ENCODE results near the gene ESPNL. TPM values are rescaled to one million over a fixed set of nuclear protein-coding genes. Genes with fewer than 3 reads are reported as not detected.

The ESPNL gene
- total and polyA plus RNA-seq, 9 donors: 0.75 to 3.6 (median 2.0) TPM

GRCh38 chr2:238122287-238123217 lies 22.4 kb downstream of the ESPNL start:
- H3K27ac ChIP-seq (ENCODE audit: low read length): no peak overlapping the region
- no peak overlapping the region for H3K4me3 ChIP-seq (ENCODE audit: low read length)
- WGBS (ENCODE audit: insufficient coverage): 74% methylated on average over 21 of the region's 29 CpGs
- H3K9me3 ChIP-seq (replicated peaks; ENCODE audit: control insufficient read depth, low read depth, low read length): no peaks in the 10 kb centered on the region
- H3K36me3 ChIP-seq (ENCODE audit: control insufficient read depth, insufficient read depth, low read length): no peaks in the 10 kb centered on the region
- H3K4me1 ChIP-seq (ENCODE audit: control insufficient read depth, insufficient read depth, low read length): peaks cover 32% of the 10 kb centered on the region
- DNase-seq: no peak
- peaks cover 5% of the 10 kb centered on the region for H3K27me3 ChIP-seq (ENCODE audit: control insufficient read depth, insufficient read depth, low read length)

DNA sequence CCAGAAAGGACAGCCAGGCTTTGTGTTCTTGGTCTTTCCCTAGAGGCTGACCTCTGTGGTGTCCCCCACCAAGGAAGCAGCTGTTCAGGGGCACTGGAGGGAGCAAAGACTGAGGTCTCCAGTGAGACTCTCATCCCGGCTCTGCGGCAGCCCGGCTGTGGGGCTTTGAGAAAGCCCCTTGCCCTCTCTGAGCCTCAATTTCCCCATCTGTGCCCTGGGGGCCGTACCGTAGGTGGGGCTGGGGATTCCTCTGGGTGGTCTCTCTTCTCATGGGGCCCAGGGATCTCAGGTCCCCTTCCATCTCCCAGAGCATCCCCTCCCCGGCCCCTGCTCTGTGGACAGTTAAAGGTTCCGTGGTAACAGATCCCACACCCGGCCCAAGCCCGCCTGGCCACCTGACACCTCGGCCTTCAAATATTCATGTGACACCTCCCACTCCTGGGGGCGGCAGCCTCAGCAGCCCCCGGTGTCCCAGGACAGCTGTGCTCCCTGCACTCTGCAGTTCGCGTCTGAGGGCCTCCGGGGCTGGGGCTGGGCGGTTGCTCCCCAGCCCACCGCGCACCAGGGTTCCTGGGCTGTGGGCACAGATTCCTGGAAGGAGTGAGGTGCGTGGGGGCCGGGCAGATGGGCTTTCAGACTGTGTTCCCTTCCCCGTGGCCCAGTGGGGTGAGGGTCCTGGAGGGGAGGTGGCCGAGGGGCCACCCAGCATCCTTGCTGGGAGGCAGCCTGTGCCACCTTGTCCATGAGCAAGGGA lies 23.3 kb downstream of the ESPNL start:
- Histone ChIP-seq H3K4me3 (ENCODE audit: low read length) (no peak overlapping the region), H3K4me1 (ENCODE audit: control insufficient read depth, insufficient read depth, low read length) (peaks cover 39% of the 10 kb centered on the region), H3K27ac (ENCODE audit: low read length) (no peak overlapping the region), H3K9me3 (replicated peaks; ENCODE audit: control insufficient read depth, low read depth, low read length) (no peaks in the 10 kb centered on the region), H3K27me3 (ENCODE audit: control insufficient read depth, insufficient read depth, low read length) (peaks cover 7% of the 10 kb centered on the region), H3K36me3 (ENCODE audit: control insufficient read depth, insufficient read depth, low read length) (no peaks in the 10 kb centered on the region)
- WGBS (ENCODE audit: insufficient coverage): 63% methylated on average over 18 of the region's 22 CpGs
- no peak for DNase-seq

DNA sequence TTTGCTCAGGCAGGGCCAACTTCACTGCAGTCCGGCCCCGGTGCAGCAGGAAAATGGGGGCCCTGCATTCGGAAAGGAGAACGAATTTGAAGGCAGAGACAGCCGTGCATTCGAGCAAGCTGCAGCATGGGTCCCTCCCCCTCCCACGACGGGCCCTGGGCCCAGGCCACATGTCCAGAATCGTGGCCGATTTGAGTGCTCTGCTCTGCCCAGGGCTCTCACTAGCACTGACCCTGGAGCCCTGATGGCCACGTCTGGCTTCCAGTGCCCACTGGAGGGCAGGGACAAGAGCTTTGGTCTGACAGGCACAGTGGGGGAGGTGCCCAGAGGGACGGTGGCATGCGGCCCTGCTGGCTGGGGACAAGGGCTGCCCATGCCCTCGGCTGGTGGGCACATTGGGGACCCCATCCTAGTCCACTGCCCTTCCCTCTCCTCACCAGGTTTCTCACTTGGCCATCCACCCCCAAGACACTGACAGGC lies 23.9 kb downstream of the ESPNL start:
- no peak overlapping the region for H3K27ac ChIP-seq (ENCODE audit: low read length)
- 39% methylated on average over 11 of the region's 14 CpGs for WGBS (ENCODE audit: insufficient coverage)
- peaks cover 7% of the 10 kb centered on the region for H3K27me3 ChIP-seq (ENCODE audit: control insufficient read depth, insufficient read depth, low read length)

GRCh38 chr2:238124488-238125126 lies 24.5 kb downstream of the ESPNL start:
- H3K4me1 ChIP-seq (ENCODE audit: control insufficient read depth, insufficient read depth, low read length): peaks cover 38% of the 10 kb centered on the region
- H3K36me3 ChIP-seq (ENCODE audit: control insufficient read depth, insufficient read depth, low read length): no peaks in the 10 kb centered on the region
- 87% methylated on average over 18 of the region's 19 CpGs for WGBS (ENCODE audit: insufficient coverage)
- no peak for DNase-seq
- H3K27me3 ChIP-seq (ENCODE audit: control insufficient read depth, insufficient read depth, low read length): peaks cover 5% of the 10 kb centered on the region
- no peak overlapping the region for H3K4me3 ChIP-seq (ENCODE audit: low read length)
- H3K27ac ChIP-seq (ENCODE audit: low read length): no peak overlapping the region
- no peaks in the 10 kb centered on the region for H3K9me3 ChIP-seq (replicated peaks; ENCODE audit: control insufficient read depth, low read depth, low read length)

More for the DNA sequence above, 23.9 kb downstream of the ESPNL start:
- Histone ChIP-seq H3K36me3 (ENCODE audit: control insufficient read depth, insufficient read depth, low read length) (no peaks in the 10 kb centered on the region), H3K4me3 (ENCODE audit: low read length) (no peak overlapping the region), H3K4me1 (ENCODE audit: control insufficient read depth, insufficient read depth, low read length) (peaks cover 39% of the 10 kb centered on the region), H3K9me3 (replicated peaks; ENCODE audit: control insufficient read depth, low read depth, low read length) (no peaks in the 10 kb centered on the region)
- no peak for DNase-seq

- no peak overlapping the region for H3K4me3 ChIP-seq (ENCODE audit: low read length)
- no peaks in the 10 kb centered on the region for H3K9me3 ChIP-seq (replicated peaks; ENCODE audit: control insufficient read depth, low read depth, low read length)
- H3K27ac ChIP-seq (ENCODE audit: low read length): no peak overlapping the region
- peaks cover 3% of the 10 kb centered on the region for H3K27me3 ChIP-seq (ENCODE audit: control insufficient read depth, insufficient read depth, low read length)
- H3K4me1 ChIP-seq (ENCODE audit: control insufficient read depth, insufficient read depth, low read length): peaks cover 31% of the 10 kb centered on the region
- H3K36me3 ChIP-seq (ENCODE audit: control insufficient read depth, insufficient read depth, low read length): no peaks in the 10 kb centered on the region
- WGBS (ENCODE audit: insufficient coverage): 74% methylated on average over 10 of the region's 20 CpGs
- no peak for DNase-seq
Observed at GRCh38 chr2:238125127-238125885, 25.2 kb downstream of the ESPNL start.

DNA sequence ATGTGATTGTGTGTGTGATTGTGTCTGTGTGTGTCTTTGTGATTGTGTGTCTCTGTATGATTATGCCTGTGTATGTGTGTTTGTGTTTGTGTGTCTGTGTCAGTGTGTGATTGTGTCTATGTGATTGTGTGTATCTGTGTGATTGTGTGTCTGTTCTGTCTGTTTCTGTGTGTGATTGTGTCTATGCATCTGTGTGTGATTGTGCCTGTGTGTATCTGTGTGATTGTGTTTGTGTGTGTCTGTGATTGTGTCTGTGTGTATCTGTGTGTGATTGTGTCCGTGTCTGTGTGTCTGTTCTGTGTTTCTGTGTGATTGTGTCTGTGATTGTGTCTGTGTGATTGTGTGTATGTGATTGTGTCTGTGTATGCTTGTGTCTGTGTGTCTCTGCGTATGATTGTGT lies 26.2 kb downstream of the ESPNL start:
- 95% methylated on average over 2 of the region's 2 CpGs for WGBS (ENCODE audit: insufficient coverage)
- peaks cover 25% of the 10 kb centered on the region for H3K4me1 ChIP-seq (ENCODE audit: control insufficient read depth, insufficient read depth, low read length)
- H3K9me3 ChIP-seq (replicated peaks; ENCODE audit: control insufficient read depth, low read depth, low read length): no peaks in the 10 kb centered on the region
- peaks cover 3% of the 10 kb centered on the region for H3K27me3 ChIP-seq (ENCODE audit: control insufficient read depth, insufficient read depth, low read length)
- DNase-seq: no peak
- H3K27ac ChIP-seq (ENCODE audit: low read length): no peak overlapping the region
- H3K4me3 ChIP-seq (ENCODE audit: low read length): no peak overlapping the region
- H3K36me3 ChIP-seq (ENCODE audit: control insufficient read depth, insufficient read depth, low read length): no peaks in the 10 kb centered on the region

DNA sequence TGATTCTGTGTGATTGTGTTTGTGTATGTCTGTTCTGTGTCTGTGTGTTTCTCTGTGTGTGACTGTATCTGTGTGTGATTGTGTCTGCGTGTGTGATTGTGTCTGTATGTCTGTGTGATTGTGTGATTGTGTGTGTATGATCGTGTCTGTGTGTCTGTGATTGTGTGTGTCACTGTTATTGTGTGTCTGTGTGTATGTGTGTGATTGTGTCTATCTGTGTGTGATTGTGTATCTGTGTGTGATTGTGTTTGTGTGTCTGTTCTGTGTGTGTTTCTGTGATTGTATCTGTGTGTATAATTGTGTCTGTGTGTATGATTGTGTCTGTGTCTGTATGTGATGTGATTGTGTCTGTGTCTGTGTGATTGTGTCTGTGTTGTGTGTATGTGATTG lies 26.6 kb downstream of the ESPNL start:
- Histone ChIP-seq H3K9me3 (replicated peaks; ENCODE audit: control insufficient read depth, low read depth, low read length) (no peaks in the 10 kb centered on the region), H3K27ac (ENCODE audit: low read length) (no peak overlapping the region), H3K36me3 (ENCODE audit: control insufficient read depth, insufficient read depth, low read length) (no peaks in the 10 kb centered on the region), H3K4me1 (ENCODE audit: control insufficient read depth, insufficient read depth, low read length) (peaks cover 25% of the 10 kb centered on the region), H3K27me3 (ENCODE audit: control insufficient read depth, insufficient read depth, low read length) (peaks cover 3% of the 10 kb centered on the region), H3K4me3 (ENCODE audit: low read length) (no peak overlapping the region)
- 94% methylated on average over 2 of the region's 2 CpGs for WGBS (ENCODE audit: insufficient coverage)
- no peak for DNase-seq

- 38% methylated on average over 26 of the region's 36 CpGs for WGBS (ENCODE audit: insufficient coverage)
- peak; percentile 75 for DNase-seq
Observed at GRCh38 chr2:238127165-238128060, 27.3 kb downstream of the ESPNL start.

DNA sequence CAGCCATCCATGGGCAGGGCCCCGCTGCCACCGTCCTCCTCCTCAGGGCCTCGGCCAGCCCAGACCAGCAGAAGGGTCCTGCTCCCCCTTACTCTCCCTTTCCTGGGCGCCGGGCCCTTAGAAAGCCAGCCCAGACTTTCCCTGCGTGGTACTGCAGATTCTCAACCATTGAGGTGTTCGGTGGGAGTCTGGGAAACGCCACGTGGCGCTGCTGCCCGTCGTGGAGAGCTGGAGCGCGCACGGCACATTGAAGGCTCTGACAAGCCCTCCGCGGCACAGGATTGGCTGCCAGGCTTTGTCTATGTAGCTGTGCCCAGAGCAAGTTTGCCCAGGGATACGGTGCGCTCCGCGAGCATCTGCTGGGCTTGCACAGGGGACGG lies 27.9 kb downstream of the ESPNL start:
- Histone ChIP-seq H3K4me1 (ENCODE audit: control insufficient read depth, insufficient read depth, low read length) (peaks cover 33% of the 10 kb centered on the region), H3K4me3 (ENCODE audit: low read length) (no peak overlapping the region), H3K9me3 (replicated peaks; ENCODE audit: control insufficient read depth, low read depth, low read length) (no peaks in the 10 kb centered on the region), H3K27me3 (ENCODE audit: control insufficient read depth, insufficient read depth, low read length) (peaks cover 3% of the 10 kb centered on the region), H3K36me3 (ENCODE audit: control insufficient read depth, insufficient read depth, low read length) (no peaks in the 10 kb centered on the region), H3K27ac (ENCODE audit: low read length) (no peak overlapping the region)
- DNase-seq: no peak
- 87% methylated on average over 17 of the region's 22 CpGs for WGBS (ENCODE audit: insufficient coverage)

More at GRCh38 chr2:238127165-238128060, 27.3 kb downstream of the ESPNL start:
- Histone ChIP-seq H3K27me3 (ENCODE audit: control insufficient read depth, insufficient read depth, low read length) (peaks cover 3% of the 10 kb centered on the region), H3K4me3 (ENCODE audit: low read length) (peak overlapping the region; percentile 27), H3K27ac (ENCODE audit: low read length) (no peak overlapping the region), H3K9me3 (replicated peaks; ENCODE audit: control insufficient read depth, low read depth, low read length) (no peaks in the 10 kb centered on the region), H3K4me1 (ENCODE audit: control insufficient read depth, insufficient read depth, low read length) (peaks cover 28% of the 10 kb centered on the region), H3K36me3 (ENCODE audit: control insufficient read depth, insufficient read depth, low read length) (no peaks in the 10 kb centered on the region)
